ENCODE data around the gene BSCL2.

DNA sequence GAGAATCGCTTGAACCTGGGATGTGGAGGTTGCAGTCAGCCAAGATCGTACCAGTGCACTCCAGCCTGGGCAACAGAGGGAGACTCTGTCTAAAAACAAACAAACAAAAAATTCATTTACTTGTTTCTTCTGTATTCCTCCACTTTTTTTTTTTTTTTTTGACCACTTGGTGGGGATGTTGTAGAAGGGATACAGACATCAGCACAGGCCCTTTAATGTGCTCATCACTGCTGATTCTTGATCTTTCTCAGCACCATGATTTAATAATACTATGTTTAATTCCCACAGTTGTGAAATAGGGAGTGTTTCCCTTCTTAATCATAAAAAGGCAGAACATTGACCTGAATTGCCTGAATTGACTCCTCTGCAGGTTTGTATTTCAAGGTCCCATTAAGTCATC is 25.6 kb upstream of the BSCL2 start:
- TF ChIP-seq POLR2AphosphoS5 (IDR thresholded peaks at IDR 0.05), result no peak
- TF ChIP-seq POLR2A (IDR thresholded peaks at IDR 0.05), result no peak

Measured in prostate gland (tissue), 1 donor.